C4-2B (cell line): ENCODE data around the gene TTC16.

ENCODE experiments used
- CTCF ChIP-seq: fragments of 450-650 bp; conservative IDR thresholded peaks from 2 replicates; pipeline ENCODE4 v1.5.1; 2017; ENCODE audit warnings: mild to moderate bottlenecking
- ZFX ChIP-seq: fragments of 450-650 bp; IDR thresholded peaks from 2 replicates; pipeline ENCODE4 v1.6.1; 2017

DNA sequence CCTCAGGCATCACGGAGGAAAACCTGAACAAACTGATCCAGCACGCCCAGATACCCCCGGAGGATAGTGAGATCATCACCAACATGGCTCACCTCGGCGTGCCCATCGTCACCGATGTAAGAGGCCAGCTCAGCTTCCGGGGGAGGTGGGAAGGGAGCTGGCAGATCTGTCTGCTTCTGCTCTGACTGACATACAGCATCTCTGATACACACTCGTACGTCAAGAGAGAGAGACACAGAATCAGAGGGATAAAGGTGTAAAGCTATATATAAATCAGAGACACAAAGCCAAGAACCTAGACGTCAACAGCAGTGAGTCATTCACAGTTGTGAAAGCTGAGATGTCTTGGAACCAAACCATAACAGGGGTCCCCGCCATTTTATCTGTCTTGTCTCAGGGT, 39.2 kb upstream of the TTC16 start:
- no peak for TF ChIP-seq CTCF
- TF ChIP-seq ZFX: no peak
